Activated CD4-positive, alpha-beta T cell treated with anti-CD3 and anti-CD28 coated beads, Interleukin-2, amount 50 U/mL, for 24 hours (primary cell): ENCODE data around the gene SEMA4C.
A peak's percentile ranks its signal among the peaks of the same experiment; 100 is the strongest.

Experiments
- DNase-seq, 2 donors: peaks; one replicate each; pipeline ENCODE4 v3.0.0-alpha.2; 2020; ENCODE audit warnings: low read depth in 1 of 2, low spot score in 1 of 2

The SEMA4C gene

GRCh38 chr2:96882906-96883305 lies 13.0 kb upstream of the SEMA4C start:
- DNase-seq: no peak

GRCh38 chr2:96882230-96882629 lies 12.3 kb upstream of the SEMA4C start:
- no peak for DNase-seq

GRCh38 chr2:96881349-96882195 lies 11.7 kb upstream of the SEMA4C start:
- no peak for DNase-seq

- DNase-seq: no peak
These were observed 11.0 kb upstream of the SEMA4C start for GRCh38 chr2:96880891-96881273.

GRCh38 chr2:96879545-96880040 lies 9.7 kb upstream of the SEMA4C start:
- DNase-seq: no peak

- no peak for DNase-seq
These were observed 9.1 kb upstream of the SEMA4C start for GRCh38 chr2:96878796-96879544.

GRCh38 chr2:96878171-96878570 lies 8.3 kb upstream of the SEMA4C start:
- DNase-seq: no peak

- no peak for DNase-seq
These were observed 7.8 kb upstream of the SEMA4C start for GRCh38 chr2:96877631-96878092.

- DNase-seq: no peak
These were observed 7.2 kb upstream of the SEMA4C start for GRCh38 chr2:96877042-96877451.

- DNase-seq: no peak
These were observed 6.6 kb upstream of the SEMA4C start for GRCh38 chr2:96876269-96877041.

GRCh38 chr2:96875498-96876268 lies 5.8 kb upstream of the SEMA4C start:
- DNase-seq: no peak

- DNase-seq: no peak
These were observed 4.4 kb upstream of the SEMA4C start for GRCh38 chr2:96874198-96874831.

GRCh38 chr2:96873651-96874096 lies 3.8 kb upstream of the SEMA4C start:
- no peak for DNase-seq

- no peak for DNase-seq
These were observed 2.9 kb upstream of the SEMA4C start for GRCh38 chr2:96872591-96873349.

GRCh38 chr2:96870626-96871255 lies 861 bp upstream of the SEMA4C start:
- no peak for DNase-seq

GRCh38 chr2:96869281-96869821 lies 529 bp downstream of the SEMA4C start:
- DNase-seq: no peak

- peak in 1 of 2 donors; percentile 30 for DNase-seq
These were observed 1.2 kb downstream of the SEMA4C start for GRCh38 chr2:96868555-96869280.
